BLaER1 (cell line): Measurements from ENCODE around the gene TBC1D30.
A peak's percentile ranks its signal among the peaks of the same experiment; 100 is the strongest.
"Not testable (repeated sequence)": the region's sequence is repeated elsewhere in the genome, so short reads cannot be mapped to it uniquely, and the experiment has no call there.

Source experiments
- H3K27ac ChIP-seq: shearing (Covaris generic); formaldehyde crosslinking; 2 replicates; pipeline ENCODE4 v1.8.1; 2022
- H3K27me3 ChIP-seq: shearing (Covaris generic); formaldehyde crosslinking; 2 replicates; pipeline ENCODE4 v1.8.1; 2022
- H3K36me3 ChIP-seq: shearing (Covaris generic); formaldehyde crosslinking; 2 replicates; pipeline ENCODE4 v1.8.1; 2022
- H3K4me1 ChIP-seq: shearing (Covaris generic); formaldehyde crosslinking; 2 replicates; pipeline ENCODE4 v1.8.1; 2022
- H3K4me2 ChIP-seq: shearing (Covaris generic); formaldehyde crosslinking; 2 replicates; pipeline ENCODE4 v1.8.1; 2022
- H3K4me3 ChIP-seq: shearing (Covaris generic); formaldehyde crosslinking; 2 replicates; pipeline ENCODE4 v1.8.1; 2022
- H3K9ac ChIP-seq: shearing (Covaris generic); formaldehyde crosslinking; 2 replicates; pipeline ENCODE4 v1.8.1; 2022
- H3K9me3 ChIP-seq: shearing (Covaris generic); formaldehyde crosslinking; 2 replicates; pipeline ENCODE4 v1.8.1; 2022
- H4K20me1 ChIP-seq: shearing (Covaris generic); formaldehyde crosslinking; 2 replicates; pipeline ENCODE4 v1.8.1; 2022
- Cebpa-rat ChIP-seq: shearing (Covaris generic); IDR thresholded peaks from 2 replicates; pipeline ENCODE4 v1.8.1; 2022

The TBC1D30 gene

GRCh38 chr12:64824500-64825142 lies at the start of gene TBC1D30:
TSS of gene TBC1D30 (plus strand) at chr12:64824647. CDS start at chr12:64824880, 233 bp downstream.
- no peak for TF ChIP-seq Cebpa-rat
- H3K4me2 ChIP-seq = no peak within 1 kb of the TSS
- H3K9me3 ChIP-seq = peaks cover 49% of the 10 kb centered on the region
- H3K27ac ChIP-seq = no peak within 1 kb of the TSS
- 0 out of 2 replicates have a peak, but pooled peaks cover 4% of the 10 kb centered on the region for H3K36me3 ChIP-seq
- no peak within 1 kb of the TSS for H3K4me3 ChIP-seq
- H3K27me3 ChIP-seq = no peaks in the 10 kb centered on the region
- no peak within 1 kb of the TSS for H3K9ac ChIP-seq
- peaks cover 22% of the 10 kb centered on the region for H3K4me1 ChIP-seq
- H4K20me1 ChIP-seq = no peaks in the 10 kb centered on the region

GRCh38 chr12:64775147-64775736 lies 49.2 kb upstream of the TBC1D30 start:
- peaks cover 21% of the 10 kb centered on the region for H3K27me3 ChIP-seq
- H3K4me2 ChIP-seq, H3K27ac ChIP-seq, H3K4me1 ChIP-seq, H4K20me1 ChIP-seq, H3K4me3 ChIP-seq, H3K9ac ChIP-seq, H3K36me3 ChIP-seq: not testable (repeated sequence)
- peaks cover 54% of the 10 kb centered on the region for H3K9me3 ChIP-seq

GRCh38 chr12:64779354-64779974 lies 45.0 kb upstream of the TBC1D30 start:
- H3K36me3 ChIP-seq = no peaks in the 10 kb centered on the region
- H3K9ac ChIP-seq = no peak overlapping the region
- H3K4me3 ChIP-seq = no peak overlapping the region
- H3K4me1 ChIP-seq = peaks cover 28% of the 10 kb centered on the region
- H3K4me2 ChIP-seq = no peak overlapping the region
- peaks cover 32% of the 10 kb centered on the region for H4K20me1 ChIP-seq
- peaks cover 28% of the 10 kb centered on the region for H3K9me3 ChIP-seq
- peaks cover 53% of the 10 kb centered on the region for H3K27me3 ChIP-seq
- TF ChIP-seq Cebpa-rat = no peak
- no peak overlapping the region for H3K27ac ChIP-seq

GRCh38 chr12:64780132-64780530 lies 44.3 kb upstream of the TBC1D30 start:
- H4K20me1 ChIP-seq = peaks cover 32% of the 10 kb centered on the region
- peak overlapping the region; percentile 75 for H3K4me3 ChIP-seq
- H3K27ac ChIP-seq = 0 out of 2 replicates have a peak overlapping the region, but pooled peaks have one; percentile 37
- H3K9ac ChIP-seq = peak overlapping the region; percentile 59; the same call in 1 of the 2 replicates
- H3K36me3 ChIP-seq = no peaks in the 10 kb centered on the region
- H3K4me1 ChIP-seq = peaks cover 28% of the 10 kb centered on the region
- peaks cover 53% of the 10 kb centered on the region for H3K27me3 ChIP-seq
- peaks cover 22% of the 10 kb centered on the region for H3K9me3 ChIP-seq
- no peak for TF ChIP-seq Cebpa-rat
- peak overlapping the region; percentile 99 for H3K4me2 ChIP-seq

- peak overlapping the region; percentile 59 for H3K9ac ChIP-seq
- H3K4me2 ChIP-seq = peak overlapping the region; percentile 99
- H3K4me1 ChIP-seq = peaks cover 28% of the 10 kb centered on the region
- peaks cover 32% of the 10 kb centered on the region for H4K20me1 ChIP-seq
- H3K36me3 ChIP-seq = no peaks in the 10 kb centered on the region
- TF ChIP-seq Cebpa-rat = no peak
- peaks cover 16% of the 10 kb centered on the region for H3K9me3 ChIP-seq
- H3K4me3 ChIP-seq = peak overlapping the region; percentile 75
- peak overlapping the region; percentile 37 for H3K27ac ChIP-seq
- H3K27me3 ChIP-seq = peaks cover 53% of the 10 kb centered on the region
Observed at GRCh38 chr12:64780531-64781279, 43.7 kb upstream of the TBC1D30 start.

- Histone ChIP-seq H3K27me3 (peaks cover 53% of the 10 kb centered on the region), H3K27ac (0 out of 2 replicates have a peak overlapping the region, but pooled peaks have one; percentile 37), H3K4me3 (peak overlapping the region; percentile 75), H3K36me3 (no peaks in the 10 kb centered on the region), H3K4me1 (peaks cover 28% of the 10 kb centered on the region), H3K9ac (no peak overlapping the region), H3K4me2 (peak overlapping the region; percentile 99), H3K9me3 (peaks cover 7% of the 10 kb centered on the region), H4K20me1 (peaks cover 32% of the 10 kb centered on the region)
- TF ChIP-seq Cebpa-rat = no peak
Observed at GRCh38 chr12:64781280-64782190, 42.9 kb upstream of the TBC1D30 start.

GRCh38 chr12:64782191-64782876 lies 42.1 kb upstream of the TBC1D30 start:
- H3K27ac ChIP-seq = no peak overlapping the region
- H4K20me1 ChIP-seq = peaks cover 32% of the 10 kb centered on the region
- peaks cover 28% of the 10 kb centered on the region for H3K4me1 ChIP-seq
- no peaks in the 10 kb centered on the region for H3K36me3 ChIP-seq
- H3K9ac ChIP-seq = no peak overlapping the region
- TF ChIP-seq Cebpa-rat = no peak
- H3K27me3 ChIP-seq = peaks cover 53% of the 10 kb centered on the region
- H3K4me2 ChIP-seq = peak overlapping the region; percentile 99
- no peak overlapping the region; the same call in 1 of the 2 replicates for H3K4me3 ChIP-seq
- 0 out of 2 replicates have a peak, but pooled peaks cover under 1% of the 10 kb centered on the region for H3K9me3 ChIP-seq

- no peak overlapping the region for H3K4me2 ChIP-seq
- H3K27me3 ChIP-seq = peaks cover 26% of the 10 kb centered on the region
- no peaks in the 10 kb centered on the region for H3K9me3 ChIP-seq
- no peak overlapping the region for H3K4me3 ChIP-seq
- H3K27ac ChIP-seq = no peak overlapping the region
- no peaks in the 10 kb centered on the region for H3K36me3 ChIP-seq
- peaks cover 25% of the 10 kb centered on the region for H4K20me1 ChIP-seq
- H3K4me1 ChIP-seq = peaks cover 19% of the 10 kb centered on the region
- no peak overlapping the region for H3K9ac ChIP-seq
- no peak for TF ChIP-seq Cebpa-rat
Observed at GRCh38 chr12:64785838-64786237, 38.6 kb upstream of the TBC1D30 start.
